ENCODE data around the gene ERG. TPM values are rescaled to one million over a fixed set of nuclear protein-coding genes. Genes with fewer than 3 reads are reported as not detected.
A peak's percentile ranks its signal among the peaks of the same experiment; 100 is the strongest.

ERG gene
- total and polyA plus RNA-seq, 7 donors, result 2.7 to 14.5 (median 7.6) TPM

GRCh38 chr21:38354231-38354630 lies 144.0 kb downstream of the ERG start:
- peaks cover 0 to 4% (median 0%) of the 10 kb centered on the region in 3 donors for H3K27me3 ChIP-seq (ENCODE audit: insufficient read depth in 3 of 3, low read length in 2 of 3)
- TF ChIP-seq, protein P1, sequence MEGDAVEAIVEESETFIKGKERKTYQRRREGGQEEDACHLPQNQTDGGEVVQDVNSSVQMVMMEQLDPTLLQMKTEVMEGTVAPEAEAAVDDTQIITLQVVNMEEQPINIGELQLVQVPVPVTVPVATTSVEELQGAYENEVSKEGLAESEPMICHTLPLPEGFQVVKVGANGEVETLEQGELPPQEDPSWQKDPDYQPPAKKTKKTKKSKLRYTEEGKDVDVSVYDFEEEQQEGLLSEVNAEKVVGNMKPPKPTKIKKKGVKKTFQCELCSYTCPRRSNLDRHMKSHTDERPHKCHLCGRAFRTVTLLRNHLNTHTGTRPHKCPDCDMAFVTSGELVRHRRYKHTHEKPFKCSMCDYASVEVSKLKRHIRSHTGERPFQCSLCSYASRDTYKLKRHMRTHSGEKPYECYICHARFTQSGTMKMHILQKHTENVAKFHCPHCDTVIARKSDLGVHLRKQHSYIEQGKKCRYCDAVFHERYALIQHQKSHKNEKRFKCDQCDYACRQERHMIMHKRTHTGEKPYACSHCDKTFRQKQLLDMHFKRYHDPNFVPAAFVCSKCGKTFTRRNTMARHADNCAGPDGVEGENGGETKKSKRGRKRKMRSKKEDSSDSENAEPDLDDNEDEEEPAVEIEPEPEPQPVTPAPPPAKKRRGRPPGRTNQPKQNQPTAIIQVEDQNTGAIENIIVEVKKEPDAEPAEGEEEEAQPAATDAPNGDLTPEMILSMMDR (IDR thresholded peaks at IDR 0.05), result no peak
- WGBS, 3 donors, result 91 to 92% (median 91%) methylated on average over 10 of the region's 10 CpGs
- H3K27ac ChIP-seq, result no peak overlapping the region
- ATAC-seq, result no peak
- DNase-seq, result no peak
- no peaks in the 10 kb centered on the region for H3K9me3 ChIP-seq
- intact Hi-C loops (cut with DNase I), result loop anchor here (5.0 to 10.0 kb wide), 2 partner anchors 132 to 679 kb away; no protein-coding TSS in a partner anchor
- H3K36me3 ChIP-seq (ENCODE audit: insufficient read depth in 1 of 2, low read depth in 1 of 2), result no peaks in the 10 kb centered on the region
- H3K4me1 ChIP-seq, result no peaks in the 10 kb centered on the region
- H3K4me3 ChIP-seq, result no peak overlapping the region

- intact Hi-C loops (cut with DNase I), result loop anchor here (1.0 to 10.0 kb wide), 4 partner anchors 130 to 678 kb away; no protein-coding TSS in a partner anchor
- no peak overlapping the region for H3K4me3 ChIP-seq
- TF ChIP-seq, protein P1 (IDR thresholded peaks at IDR 0.05), result peak; percentile 46
- DNase-seq (peak in 1 of 2 donors; percentile 40), ATAC-seq (no peak)
- no peaks in the 10 kb centered on the region for H3K4me1 ChIP-seq
- H3K9me3 ChIP-seq, result no peaks in the 10 kb centered on the region
- peaks cover 0 to 4% (median 0%) of the 10 kb centered on the region in 3 donors for H3K27me3 ChIP-seq (ENCODE audit: insufficient read depth in 3 of 3, low read length in 2 of 3)
- no peaks in the 10 kb centered on the region for H3K36me3 ChIP-seq (ENCODE audit: insufficient read depth in 1 of 2, low read depth in 1 of 2)
- no peak overlapping the region for H3K27ac ChIP-seq
- WGBS, 3 donors, result 41 to 43% (median 43%) methylated on average over 6 of the region's 6 CpGs
Measured at GRCh38 chr21:38352536-38353219, 145.6 kb downstream of the ERG start.

DNA sequence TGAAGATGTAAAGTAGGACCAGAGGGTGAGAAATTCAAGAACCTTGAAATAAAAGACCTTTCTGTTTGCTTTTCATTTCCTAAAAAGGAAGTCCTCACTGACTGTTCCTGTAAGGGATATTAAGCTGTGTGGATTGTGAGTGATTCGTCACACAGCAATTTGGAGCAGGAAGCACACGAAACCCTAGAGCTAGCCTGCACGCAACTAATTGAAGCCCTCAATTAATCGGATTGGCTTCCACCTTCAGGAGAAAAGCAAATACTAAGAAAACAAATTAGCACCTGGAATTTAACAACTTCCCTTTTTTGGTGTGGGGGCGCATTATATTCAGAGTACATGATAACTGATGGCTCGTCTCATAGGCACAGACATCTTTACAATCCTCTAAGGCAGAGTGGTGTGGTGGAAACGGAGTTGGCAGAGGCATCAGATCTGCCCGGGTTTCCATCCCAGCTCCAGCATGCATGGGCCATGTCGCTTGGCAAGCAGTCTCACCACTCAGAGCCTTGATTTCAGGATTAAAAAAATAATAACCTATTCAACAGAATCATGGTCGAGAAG lies 146.2 kb downstream of the ERG start:
- no peaks in the 10 kb centered on the region for H3K9me3 ChIP-seq
- 17 to 29% (median 17%) methylated on average over 10 of the region's 10 CpGs for WGBS, 3 donors
- TF ChIP-seq, protein P1 (IDR thresholded peaks at IDR 0.05), result no peak
- H3K27ac ChIP-seq, result no peak overlapping the region
- no peaks in the 10 kb centered on the region for H3K4me1 ChIP-seq
- no peak overlapping the region for H3K4me3 ChIP-seq
- no peak for DNase-seq
- H3K27me3 ChIP-seq (ENCODE audit: insufficient read depth in 3 of 3, low read length in 2 of 3), result peaks cover 0 to 4% (median 0%) of the 10 kb centered on the region in 3 donors
- no peaks in the 10 kb centered on the region for H3K36me3 ChIP-seq (ENCODE audit: insufficient read depth in 1 of 2, low read depth in 1 of 2)
- intact Hi-C loops (cut with DNase I), result loop anchor here (1.0 to 10.0 kb wide), 5 partner anchors 7 to 677 kb away; no protein-coding TSS in a partner anchor
- ATAC-seq, result no peak

DNA sequence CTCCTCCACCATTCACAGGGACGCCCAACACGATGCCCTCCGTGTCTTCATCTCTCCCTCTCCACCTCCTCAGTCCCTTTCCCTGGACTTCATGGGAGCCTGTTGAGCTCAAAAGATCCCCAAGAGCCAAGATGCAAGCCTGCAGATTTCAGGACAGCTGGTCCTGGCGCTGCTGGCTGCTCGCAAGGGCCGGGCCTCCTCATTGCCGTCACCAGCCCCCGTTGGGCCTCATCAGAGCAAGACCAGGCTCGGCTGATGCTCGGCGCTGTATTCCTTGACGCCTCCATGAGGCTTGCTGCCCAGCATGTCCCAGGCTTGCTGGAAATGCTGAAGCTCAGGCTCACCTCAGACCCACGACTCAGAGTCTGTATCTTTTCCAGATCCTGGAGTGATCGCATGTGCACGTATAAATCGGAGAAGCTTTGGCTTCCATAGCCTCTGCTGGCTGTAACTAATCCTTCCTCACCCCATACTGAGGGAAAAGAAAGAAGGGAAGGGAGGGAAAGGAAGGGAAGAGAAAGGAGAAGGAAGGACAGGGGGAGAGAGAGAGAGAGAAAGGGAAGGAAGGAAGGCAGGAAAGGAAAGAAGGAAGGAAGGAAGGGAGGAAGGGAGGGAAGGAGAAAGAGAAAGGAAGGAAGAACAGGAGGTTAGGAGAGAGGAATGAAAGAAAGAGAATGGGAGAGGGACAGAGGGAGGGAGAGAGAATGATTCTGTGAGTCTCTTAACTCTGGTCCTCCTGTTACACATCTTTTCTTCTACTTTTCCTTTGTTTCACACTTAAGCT lies 146.9 kb downstream of the ERG start:
- ATAC-seq (no peak), DNase-seq (no peak)
- TF ChIP-seq, protein P1 (IDR thresholded peaks at IDR 0.05), result no peak
- intact Hi-C loops (cut with DNase I), result loop anchor here (1.0 to 10.0 kb wide), 3 partner anchors 8 to 677 kb away; no protein-coding TSS in a partner anchor
- no peaks in the 10 kb centered on the region for H3K9me3 ChIP-seq
- no peaks in the 10 kb centered on the region for H3K36me3 ChIP-seq (ENCODE audit: insufficient read depth in 1 of 2, low read depth in 1 of 2)
- H3K27ac ChIP-seq, result no peak overlapping the region
- no peak overlapping the region for H3K4me3 ChIP-seq
- WGBS, 3 donors, result 31 to 49% (median 35%) methylated on average over 16 of the region's 16 CpGs
- H3K27me3 ChIP-seq (ENCODE audit: insufficient read depth in 3 of 3, low read length in 2 of 3), result peaks cover 0 to 4% (median 0%) of the 10 kb centered on the region in 3 donors
- no peaks in the 10 kb centered on the region for H3K4me1 ChIP-seq
